Smooth muscle cell of the umbilical artery (primary cell): ENCODE measurements around the gene OLFM3. TPM values are rescaled to one million over a fixed set of nuclear protein-coding genes. Genes with fewer than 3 reads are reported as not detected.

Experiments used
- total RNA-seq: library from RNA; depleted of rRNA; stranded (reverse); fragments of >200 nt; gene quantifications from 2 replicates; pipeline ENCODE4 v1.2.3, GENCODE V29; 2014

The OLFM3 gene
- not detected in 2 replicates for total RNA-seq

GRCh38 chr1:101996825-101997465, at the start of gene OLFM3:
TSS of gene OLFM3 (minus strand) at chr1:101996926.

